Naive thymus-derived CD4-positive, alpha-beta T cell (primary cell): ENCODE measurements around the gene CGB1. TPM values are rescaled to one million over a fixed set of nuclear protein-coding genes. Genes with fewer than 3 reads are reported as not detected.
"Not testable (repeated sequence)": the region's sequence is repeated elsewhere in the genome, so short reads cannot be mapped to it uniquely, and the experiment has no call there.

Source experiments
- ATAC-seq: fragments of 150-1000 bp; cut with Tn5 transposase; 2 replicates; pipeline ENCODE4 v1.10.0; 2021; ENCODE audit warnings: mild to moderate bottlenecking, moderate library complexity
- CTCF ChIA-PET: fragments of 350-600 bp; sonication (Branson Sonifier 250); formaldehyde crosslinking; loops from one replicate; lab custom pipeline; 2021; ENCODE audit warnings: antibody characterized with exemption; lab: Charles Lee
- POLR2A ChIA-PET: fragments of 350-600 bp; sonication (Branson Sonifier 250); formaldehyde crosslinking; loops from one replicate; lab custom pipeline; 2021; ENCODE audit warnings: antibody characterized with exemption, inconsistent platforms; lab: Charles Lee
- DNase-seq, 9 donors: peaks; one replicate each; pipeline versions ENCODE4 v3.0.0 to v3.0.0-alpha.2; 2020 to 2022; ENCODE audit warnings: mixed read lengths in 1 of 9
- H3K27ac ChIP-seq: one replicate; pipeline ENCODE4 v1.7.0; 2013; ENCODE audit warnings: mild to moderate bottlenecking, low read depth, low read length, moderate library complexity
- H3K27me3 ChIP-seq, 2 donors: one replicate each; pipeline ENCODE4 v1.7.0; 2013; ENCODE audit warnings: low read length in 2 of 2, mild to moderate bottlenecking in 2 of 2, moderate library complexity in 2 of 2; ENCODE audit not compliant: control insufficient read depth in 2 of 2, insufficient read depth in 2 of 2
- H3K36me3 ChIP-seq, 3 experiments: 1 replicate in 2 of 3; 2 replicates in 1 of 3; pipeline ENCODE4 v1.7.0; 2013; ENCODE audit warnings: low read length in 3 of 3, mild to moderate bottlenecking in 3 of 3, moderate library complexity in 1 of 3; ENCODE audit not compliant: insufficient read depth in 3 of 3, control insufficient read depth in 2 of 3
- H3K4me1 ChIP-seq, 2 donors: one replicate each; pipeline ENCODE4 v1.7.0; 2013; ENCODE audit warnings: low read length in 2 of 2, mild to moderate bottlenecking in 2 of 2, moderate library complexity in 1 of 2; ENCODE audit not compliant: control insufficient read depth in 2 of 2, insufficient read depth in 2 of 2
- H3K4me3 ChIP-seq: 2 replicates; pipeline ENCODE4 v1.7.0; 2013; ENCODE audit warnings: mild to moderate bottlenecking, low read length
- H3K9me3 ChIP-seq, 3 experiments: 1 replicate in 2 of 3; 2 replicates in 1 of 3; pipeline ENCODE4 v1.7.0; 2013; ENCODE audit warnings: low read length in 3 of 3; ENCODE audit not compliant: control insufficient read depth in 2 of 3
- H3K27ac Mint-ChIP-seq, 9 donors: one replicate each; pipeline ENCODE4 v1.8.0; 2020 to 2022; ENCODE audit warnings: mixed read lengths in 9 of 9, mild to moderate bottlenecking in 8 of 9, moderate library complexity in 5 of 9, inconsistent platforms in 2 of 9
- H3K27me3 Mint-ChIP-seq, 5 donors: one replicate each; pipeline ENCODE4 v1.8.0; 2021 to 2022; ENCODE audit warnings: mixed read lengths in 5 of 5, mild to moderate bottlenecking in 1 of 5
- H3K36me3 Mint-ChIP-seq, 5 donors: one replicate each; pipeline ENCODE4 v1.8.0; 2020 to 2022; ENCODE audit warnings: mixed read lengths in 5 of 5, mild to moderate bottlenecking in 3 of 5, inconsistent platforms in 1 of 5
- H3K4me1 Mint-ChIP-seq, 7 donors: one replicate each; pipeline ENCODE4 v1.8.0; 2020 to 2022; ENCODE audit warnings: mixed read lengths in 7 of 7, mild to moderate bottlenecking in 3 of 7, inconsistent platforms in 1 of 7
- H3K4me3 Mint-ChIP-seq, 10 donors: one replicate each; pipeline ENCODE4 v1.8.0; 2020 to 2022; ENCODE audit warnings: mild to moderate bottlenecking in 10 of 10, mixed read lengths in 10 of 10, moderate library complexity in 6 of 10, inconsistent platforms in 2 of 10
- H3K9me3 Mint-ChIP-seq, 11 donors: one replicate each; pipeline ENCODE4 v1.8.0; 2020 to 2022; ENCODE audit warnings: mixed read lengths in 11 of 11, mild to moderate bottlenecking in 4 of 11, inconsistent platforms in 1 of 11, moderate library complexity in 1 of 11
- intact Hi-C, 2 donors: fragments of 100-400 bp; cut with micrococcal nuclease; formaldehyde crosslinking; loops; one replicate each; pipeline ENCODE4 v1.15.1; 2023
- polyA plus RNA-seq, 2 donors: library from polyadenylated mRNA; unstranded; fragments of 300-500 nt; fragmentation: Illumina TruSeq; gene quantifications; one replicate each; pipeline ENCODE4 v1.2.3, GENCODE V29; 2021
- total RNA-seq, 6 experiments: library from RNA in 5 of 6; stranded (reverse) in 5 of 6; gene quantifications; 1 replicate in 5 of 6; 2 replicates in 1 of 6; pipeline ENCODE4 v1.2.3 and lab custom pipeline; 2021 to 2026

Gene CGB1
- total and polyA plus RNA-seq, 7 experiments from 2014 or later = not detected

- intact Hi-C loops = not testable (repeated sequence)
Observed at GRCh38 chr19:49028686-49029085, 8.0 kb downstream of the CGB1 start.

GRCh38 chr19:49025599-49025998, 11.1 kb downstream of the CGB1 start:
- H3K27me3 Mint-ChIP-seq, intact Hi-C loops, H3K9me3 Mint-ChIP-seq, POLR2A ChIA-PET, H3K4me3 ChIP-seq, H3K27ac Mint-ChIP-seq, H3K36me3 Mint-ChIP-seq, H3K4me1 ChIP-seq, H3K36me3 ChIP-seq, DNase-seq, H3K27me3 ChIP-seq, CTCF ChIA-PET, H3K9me3 ChIP-seq, H3K4me3 Mint-ChIP-seq, H3K4me1 Mint-ChIP-seq, ATAC-seq, H3K27ac ChIP-seq: not testable (repeated sequence)

More at GRCh38 chr19:49028686-49029085, 8.0 kb downstream of the CGB1 start:
- H3K36me3 Mint-ChIP-seq, H3K27me3 ChIP-seq, H3K27me3 Mint-ChIP-seq, H3K36me3 ChIP-seq, H3K9me3 Mint-ChIP-seq, H3K4me1 ChIP-seq, POLR2A ChIA-PET, H3K27ac ChIP-seq, DNase-seq, H3K9me3 ChIP-seq, H3K4me1 Mint-ChIP-seq, ATAC-seq, H3K4me3 Mint-ChIP-seq, H3K4me3 ChIP-seq, H3K27ac Mint-ChIP-seq: not testable (repeated sequence)
- CTCF ChIA-PET = interaction anchor here (0.6 kb wide), 1 partner anchor 16 kb away, joined by 4 read pairs; no protein-coding TSS in a partner anchor

- DNase-seq, CTCF ChIA-PET, intact Hi-C loops, H3K36me3 ChIP-seq, H3K9me3 Mint-ChIP-seq, H3K4me3 ChIP-seq, H3K4me1 ChIP-seq, POLR2A ChIA-PET, H3K4me1 Mint-ChIP-seq, H3K4me3 Mint-ChIP-seq, ATAC-seq, H3K36me3 Mint-ChIP-seq, H3K9me3 ChIP-seq, H3K27ac ChIP-seq, H3K27me3 ChIP-seq, H3K27ac Mint-ChIP-seq: not testable (repeated sequence)
- peaks cover 0 to 11% (median 0%) of the 10 kb centered on the region in 5 donors for H3K27me3 Mint-ChIP-seq
Observed at GRCh38 chr19:49025088-49025487, 11.6 kb downstream of the CGB1 start.

- Mint-ChIP-seq H3K27me3 (peaks cover 0 to 12% (median 0%) of the 10 kb centered on the region in 5 donors), H3K4me1 (peaks cover 7 to 13% (median 9%) of the 10 kb centered on the region in 7 donors)
- ATAC-seq, H3K4me3 ChIP-seq, H3K27me3 ChIP-seq, H3K27ac Mint-ChIP-seq, H3K27ac ChIP-seq, POLR2A ChIA-PET, H3K36me3 ChIP-seq, H3K9me3 Mint-ChIP-seq, H3K36me3 Mint-ChIP-seq, intact Hi-C loops, H3K4me3 Mint-ChIP-seq, DNase-seq, H3K9me3 ChIP-seq, CTCF ChIA-PET, H3K4me1 ChIP-seq: not testable (repeated sequence)
Observed at GRCh38 chr19:49024233-49024632, 12.5 kb downstream of the CGB1 start, which contains the start of gene CGB3. Gene CGB3, minus strand, starts transcription at chr19:49024333. Its CDS starts 362 bp downstream, at chr19:49023971.

- Mint-ChIP-seq H3K36me3 (no peaks in the 10 kb centered on the region), H3K27me3 (peaks cover 0 to 22% (median 0%) of the 10 kb centered on the region in 5 donors), H3K27ac (no peak overlapping the region), H3K4me3 (peak overlapping the region in 1 of 10 donors; percentile 7), H3K4me1 (peaks cover 7 to 21% (median 16%) of the 10 kb centered on the region in 7 donors), H3K9me3 (no peaks in the 10 kb centered on the region)
- POLR2A ChIA-PET = interaction anchor here (0.6 to 1.4 kb wide), 2 partner anchors 29 to 63 kb away, joined by 3 to 5 read pairs; partner anchors contain the start of gene GYS1
- Histone ChIP-seq H3K4me3 (no peak overlapping the region), H3K4me1 (peaks cover 0 to 4% of the 10 kb centered on the region in 2 donors), H3K36me3 (no peaks in the 10 kb centered on the region), H3K27me3 (no peaks in the 10 kb centered on the region), H3K27ac (no peak overlapping the region), H3K9me3 (no peaks in the 10 kb centered on the region)
- intact Hi-C loops = no loop called here
- ATAC-seq (no peak), DNase-seq (no peak)
- CTCF ChIA-PET = interaction anchor here (1.0 kb wide), 1 partner anchor 23 kb away, joined by 3 read pairs; no protein-coding TSS in a partner anchor
Observed at GRCh38 chr19:49022116-49022515, 14.6 kb downstream of the CGB1 start.

- Mint-ChIP-seq H3K27ac (peak overlapping the region in 2 of 9 donors; percentile 32 to 55), H3K4me1 (peaks cover 7 to 22% (median 18%) of the 10 kb centered on the region in 7 donors)
- no peak for DNase-seq
Observed at GRCh38 chr19:49020931-49021895, 15.5 kb downstream of the CGB1 start.

More at GRCh38 chr19:49020931-49021895, 15.5 kb downstream of the CGB1 start:
- Histone ChIP-seq H3K36me3 (no peaks in the 10 kb centered on the region), H3K4me3 (no peak overlapping the region), H3K4me1 (peaks cover 0 to 4% of the 10 kb centered on the region in 2 donors), H3K27ac (no peak overlapping the region), H3K9me3 (no peaks in the 10 kb centered on the region), H3K27me3 (no peaks in the 10 kb centered on the region)
- peaks cover 0 to 22% (median 0%) of the 10 kb centered on the region in 5 donors for H3K27me3 Mint-ChIP-seq
- H3K9me3 Mint-ChIP-seq = no peaks in the 10 kb centered on the region
- ChIA-PET CTCF (interaction anchor here (0.6 to 1.0 kb wide), 2 partner anchors 22 to 453 kb away, joined by 3 to 4 read pairs; partner anchors contain the start of gene FLT3LG), POLR2A (interaction anchor here (1.4 kb wide), 1 partner anchor 28 kb away, joined by 3 read pairs; the partner anchor contains the start of gene GYS1)
- no peak overlapping the region for H3K4me3 Mint-ChIP-seq
- intact Hi-C loops = no loop called here
- H3K36me3 Mint-ChIP-seq = no peaks in the 10 kb centered on the region
- ATAC-seq = no peak
